Neural progenitor cell (in vitro differentiated cells): ENCODE data around the gene CTSE.

Source experiments
- EZH2 ChIP-seq: fragments of 200-600 bp; sonication (generic); IDR thresholded peaks from 2 replicates; pipeline ENCODE4 v1.6.1; 2017; ENCODE audit warnings: antibody characterized with exemption, mild to moderate bottlenecking, moderate library complexity
- TF ChIP-seq, protein P1 (sequence below): fragments of 200-600 bp; sonication (generic); IDR thresholded peaks from 2 replicates; pipeline ENCODE4 v1.5.1; 2017; ENCODE audit warnings: antibody characterized with exemption, mild to moderate bottlenecking

DNA sequence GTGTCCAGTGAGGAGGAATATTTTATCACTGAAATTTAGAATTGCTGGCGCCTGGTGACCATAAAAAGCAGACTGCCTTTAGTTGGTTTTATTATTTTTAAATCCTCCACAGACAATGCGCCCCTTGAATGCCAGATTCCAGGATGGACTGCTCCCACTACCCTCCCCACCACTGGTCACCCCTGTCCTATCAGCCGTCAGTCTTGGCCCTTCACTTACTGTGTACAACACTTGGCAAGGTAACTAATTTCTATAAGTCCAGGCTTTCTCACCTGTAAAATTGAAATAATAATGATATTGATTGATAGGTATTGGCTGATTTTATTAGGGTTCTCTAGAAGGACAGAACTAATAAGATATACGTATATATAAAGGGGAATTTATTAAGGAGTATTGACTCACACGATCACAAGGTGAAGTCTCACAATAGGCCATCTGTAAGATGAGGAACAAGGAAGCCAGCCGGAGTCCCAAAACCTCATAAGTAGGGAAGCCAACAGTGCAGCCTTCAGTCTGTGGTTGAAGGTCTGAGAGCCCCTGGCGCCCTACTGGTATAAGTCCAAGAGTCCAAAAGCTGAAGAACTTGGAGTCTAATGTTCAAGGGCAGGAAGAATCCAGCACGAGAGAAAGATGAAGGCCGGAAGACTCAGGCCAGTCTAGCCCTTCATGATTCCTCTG is 47.1 kb upstream of the CTSE start:
- TF ChIP-seq, protein P1, sequence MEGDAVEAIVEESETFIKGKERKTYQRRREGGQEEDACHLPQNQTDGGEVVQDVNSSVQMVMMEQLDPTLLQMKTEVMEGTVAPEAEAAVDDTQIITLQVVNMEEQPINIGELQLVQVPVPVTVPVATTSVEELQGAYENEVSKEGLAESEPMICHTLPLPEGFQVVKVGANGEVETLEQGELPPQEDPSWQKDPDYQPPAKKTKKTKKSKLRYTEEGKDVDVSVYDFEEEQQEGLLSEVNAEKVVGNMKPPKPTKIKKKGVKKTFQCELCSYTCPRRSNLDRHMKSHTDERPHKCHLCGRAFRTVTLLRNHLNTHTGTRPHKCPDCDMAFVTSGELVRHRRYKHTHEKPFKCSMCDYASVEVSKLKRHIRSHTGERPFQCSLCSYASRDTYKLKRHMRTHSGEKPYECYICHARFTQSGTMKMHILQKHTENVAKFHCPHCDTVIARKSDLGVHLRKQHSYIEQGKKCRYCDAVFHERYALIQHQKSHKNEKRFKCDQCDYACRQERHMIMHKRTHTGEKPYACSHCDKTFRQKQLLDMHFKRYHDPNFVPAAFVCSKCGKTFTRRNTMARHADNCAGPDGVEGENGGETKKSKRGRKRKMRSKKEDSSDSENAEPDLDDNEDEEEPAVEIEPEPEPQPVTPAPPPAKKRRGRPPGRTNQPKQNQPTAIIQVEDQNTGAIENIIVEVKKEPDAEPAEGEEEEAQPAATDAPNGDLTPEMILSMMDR: no peak
- no peak for TF ChIP-seq EZH2
